Islet of Langerhans (tissue), 1 donor: Measurements from ENCODE around the gene GDAP1L1.
"Not testable (repeated sequence)": the region's sequence is repeated elsewhere in the genome, so short reads cannot be mapped to it uniquely, and the experiment has no call there.

Experiments used
- FAIRE-seq: peaks from one replicate; lab custom pipeline; 2011; peaks lifted over from hg19 to GRCh38; lab: Jason Lieb, UNC

GDAP1L1 gene

GRCh38 chr20:44221368-44221954 is 25.6 kb upstream of the GDAP1L1 start:
- FAIRE-seq: no peak

GRCh38 chr20:44222027-44222426 is 25.1 kb upstream of the GDAP1L1 start:
- FAIRE-seq: no peak

GRCh38 chr20:44222633-44223368 is 24.3 kb upstream of the GDAP1L1 start:
- no peak for FAIRE-seq

GRCh38 chr20:44223721-44224120 is 23.4 kb upstream of the GDAP1L1 start:
- no peak for FAIRE-seq

- FAIRE-seq: no peak
Observed at GRCh38 chr20:44224637-44225036, 22.5 kb upstream of the GDAP1L1 start.

GRCh38 chr20:44228465-44229258 is 18.4 kb upstream of the GDAP1L1 start:
- no peak for FAIRE-seq

- no peak for FAIRE-seq
Observed at GRCh38 chr20:44231193-44231592, 15.9 kb upstream of the GDAP1L1 start.

GRCh38 chr20:44231713-44232468 is 15.2 kb upstream of the GDAP1L1 start:
- FAIRE-seq: no peak

- FAIRE-seq: not testable (repeated sequence)
Observed at GRCh38 chr20:44232469-44232856, 14.6 kb upstream of the GDAP1L1 start.

GRCh38 chr20:44233436-44234016 is 13.6 kb upstream of the GDAP1L1 start:
- no peak for FAIRE-seq

GRCh38 chr20:44234566-44235317 is 12.4 kb upstream of the GDAP1L1 start:
- no peak for FAIRE-seq

GRCh38 chr20:44235702-44236101 is 11.4 kb upstream of the GDAP1L1 start:
- FAIRE-seq: no peak

GRCh38 chr20:44236840-44237239 is 10.3 kb upstream of the GDAP1L1 start:
- FAIRE-seq: not testable (repeated sequence)

GRCh38 chr20:44241796-44242195 is 5.3 kb upstream of the GDAP1L1 start:
- no peak for FAIRE-seq

- FAIRE-seq: no peak
Observed at GRCh38 chr20:44245977-44246376, 1.1 kb upstream of the GDAP1L1 start.

- FAIRE-seq: no peak
Observed at GRCh38 chr20:44247586-44248409, 690 bp downstream of the GDAP1L1 start.

- no peak for FAIRE-seq
Observed at GRCh38 chr20:44248410-44248759, 1.3 kb downstream of the GDAP1L1 start.

- FAIRE-seq: no peak
Observed at GRCh38 chr20:44251284-44251683, 4.2 kb downstream of the GDAP1L1 start.

GRCh38 chr20:44253528-44253927 is 6.4 kb downstream of the GDAP1L1 start:
- FAIRE-seq: no peak

- FAIRE-seq: no peak
Observed at GRCh38 chr20:44254073-44254472, 7.0 kb downstream of the GDAP1L1 start.

- no peak for FAIRE-seq
Observed at GRCh38 chr20:44255942-44256341, 8.8 kb downstream of the GDAP1L1 start.
